ENCODE data around the gene ECT2L. TPM values are rescaled to one million over a fixed set of nuclear protein-coding genes. Genes with fewer than 3 reads are reported as not detected.

Gene ECT2L
- total RNA-seq, 5 donors from 2014 or later (not counting 1 experiment from before 2014, with no cell fraction given), result 0.06 TPM; not detected in 3

DNA sequence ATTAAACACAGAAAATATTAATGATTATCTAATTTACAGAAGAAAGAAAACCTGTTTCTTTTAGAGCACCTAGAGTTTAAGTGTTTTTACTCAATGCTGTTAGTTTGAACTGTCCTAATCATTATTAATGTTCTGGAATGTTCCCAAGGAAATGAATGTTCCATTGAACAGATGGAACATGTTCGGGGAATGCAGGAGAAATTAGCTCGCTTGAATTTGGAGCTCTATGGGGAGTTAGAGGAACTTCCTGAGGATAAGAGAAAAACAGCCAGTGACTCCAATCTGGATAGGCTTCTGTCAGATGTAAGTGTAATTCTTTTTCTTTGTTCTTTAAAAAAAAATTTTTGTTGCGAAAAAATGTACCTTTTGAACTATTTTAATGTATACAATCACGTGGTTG is 10.8 kb upstream of the ECT2L start:
- POLR2A ChIA-PET, result interaction anchor here in 1 of 2 donors (0.6 to 0.7 kb wide), 2 partner anchors 22 to 56 kb away, joined by 3 to 7 read pairs; no protein-coding TSS in a partner anchor
- H3K9me3 Mint-ChIP-seq, result no peaks in the 10 kb centered on the region
- H3K27me3 ChIP-seq (replicated peaks in 1 of 2; ENCODE audit: control insufficient read depth in 2 of 2, extremely low read depth in 1 of 2, insufficient read depth in 2 of 2, low read length in 1 of 2), result no peaks in the 10 kb centered on the region
- DNase-seq, result no peak
- H3K9me3 ChIP-seq, result no peaks in the 10 kb centered on the region
- no peak overlapping the region for H3K27ac Mint-ChIP-seq
- no peaks in the 10 kb centered on the region for H3K4me1 ChIP-seq (ENCODE audit: control insufficient read depth in 1 of 2, extremely low read depth in 1 of 2, insufficient read depth in 2 of 2, low read length in 2 of 2)
- CTCF ChIA-PET, result interaction anchor here in 1 of 2 donors (0.6 kb wide), 1 partner anchor 46 kb away, joined by 3 read pairs; no protein-coding TSS in a partner anchor
- H3K4me1 Mint-ChIP-seq, result peaks cover 7 to 11% (median 7%) of the 10 kb centered on the region in 3 donors
- peaks cover 56% of the 10 kb centered on the region for H3K36me3 Mint-ChIP-seq
- no peak overlapping the region for H3K27ac ChIP-seq (ENCODE audit: low read length)
- peaks cover 4 to 60% of the 10 kb centered on the region in 2 donors for H3K36me3 ChIP-seq (ENCODE audit: control insufficient read depth in 2 of 2, extremely low read depth in 1 of 2, insufficient read depth in 1 of 2, low read length in 1 of 2)
- ATAC-seq (replicated peaks in 1 of 4), result no peak
- H3K4me3 Mint-ChIP-seq, result no peak overlapping the region
- H3K27me3 Mint-ChIP-seq, result no peaks in the 10 kb centered on the region
- no peak overlapping the region for H3K4me3 ChIP-seq (ENCODE audit: control insufficient read depth in 1 of 2, extremely low read depth in 1 of 2, low read length in 1 of 2)
- 94% methylated on average over 2 of the region's 4 CpGs for WGBS (ENCODE audit: insufficient coverage)

DNA sequence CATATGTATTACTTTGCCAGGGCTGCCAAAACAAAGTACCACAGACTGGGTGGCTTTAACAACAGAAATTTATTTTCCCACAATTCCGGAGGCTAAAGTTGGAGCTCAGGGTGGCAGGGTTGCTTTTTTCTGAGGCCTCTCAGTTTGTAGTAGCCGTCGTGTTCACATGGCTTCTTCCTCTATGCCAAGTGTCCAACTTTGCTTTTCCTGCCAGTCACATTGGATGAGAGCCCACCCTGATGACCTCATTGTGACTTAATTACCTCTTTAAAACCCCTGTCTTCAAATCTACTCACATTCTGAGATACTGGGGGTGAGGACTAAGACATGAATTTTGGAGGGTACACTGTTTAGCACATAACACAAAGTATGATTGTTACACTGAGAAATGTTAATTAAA is 9.9 kb upstream of the ECT2L start:
- no peaks in the 10 kb centered on the region for H3K4me1 ChIP-seq (ENCODE audit: control insufficient read depth in 1 of 2, extremely low read depth in 1 of 2, insufficient read depth in 2 of 2, low read length in 2 of 2)
- H3K27me3 Mint-ChIP-seq, result peaks cover 0 to 1% of the 10 kb centered on the region in 2 donors
- H3K27me3 ChIP-seq (replicated peaks in 1 of 2; ENCODE audit: control insufficient read depth in 2 of 2, extremely low read depth in 1 of 2, insufficient read depth in 2 of 2, low read length in 1 of 2), result no peaks in the 10 kb centered on the region
- H3K27ac Mint-ChIP-seq, result no peak overlapping the region
- ATAC-seq (replicated peaks in 1 of 4) (no peak), DNase-seq (no peak)
- no peaks in the 10 kb centered on the region for H3K9me3 Mint-ChIP-seq
- H3K9me3 ChIP-seq, result no peaks in the 10 kb centered on the region
- peaks cover 61% of the 10 kb centered on the region for H3K36me3 Mint-ChIP-seq
- H3K27ac ChIP-seq (ENCODE audit: low read length), result no peak overlapping the region
- no peak overlapping the region for H3K4me3 ChIP-seq (ENCODE audit: control insufficient read depth in 1 of 2, extremely low read depth in 1 of 2, low read length in 1 of 2)
- no peak overlapping the region for H3K4me3 Mint-ChIP-seq
- 100% methylated on average over 1 of the region's 3 CpGs for WGBS (ENCODE audit: insufficient coverage)
- peaks cover 7 to 11% (median 7%) of the 10 kb centered on the region in 3 donors for H3K4me1 Mint-ChIP-seq
- CTCF ChIA-PET, result no interaction called here
- POLR2A ChIA-PET, result interaction anchor here in 1 of 2 donors (0.6 kb wide), 1 partner anchor 64 kb away, joined by 3 read pairs; no protein-coding TSS in a partner anchor
- peaks cover 4 to 62% of the 10 kb centered on the region in 2 donors for H3K36me3 ChIP-seq (ENCODE audit: control insufficient read depth in 2 of 2, extremely low read depth in 1 of 2, insufficient read depth in 1 of 2, low read length in 1 of 2)

DNA sequence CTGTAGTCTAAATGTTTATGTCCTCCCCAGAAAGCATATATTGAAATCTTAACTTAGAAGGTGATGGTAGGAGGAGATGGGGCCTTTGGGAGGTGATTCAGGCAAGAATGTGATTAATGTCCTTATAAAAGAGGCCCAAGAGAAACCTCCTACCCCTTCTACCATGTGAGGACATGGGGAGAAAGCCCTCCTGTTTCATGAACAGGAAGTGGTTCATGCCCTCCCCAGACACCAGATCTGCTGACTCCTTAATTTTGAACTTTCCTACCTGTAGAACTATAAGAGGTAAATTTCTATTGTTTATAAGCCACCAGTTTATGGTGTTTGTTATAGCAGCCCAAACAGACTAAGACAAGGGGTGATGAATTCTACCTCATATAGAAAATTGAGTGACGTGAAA is 8.7 kb upstream of the ECT2L start:
- DNase-seq, result no peak
- ChIA-PET CTCF (interaction anchor here (0.6 kb wide), 3 partner anchors 95 to 801 kb away, joined by 3 to 7 read pairs (median 3); no protein-coding TSS in a partner anchor), POLR2A (interaction anchor here in 1 of 2 donors (0.5 kb wide), 1 partner anchor 271 kb away, joined by 3 read pairs; no protein-coding TSS in a partner anchor)
- WGBS (ENCODE audit: insufficient coverage), result no CpG with 5 or more reads among the region's 1 CpG
- Histone ChIP-seq H3K4me3 (ENCODE audit: control insufficient read depth in 1 of 2, extremely low read depth in 1 of 2, low read length in 1 of 2) (no peak overlapping the region), H3K36me3 (ENCODE audit: control insufficient read depth in 2 of 2, extremely low read depth in 1 of 2, insufficient read depth in 1 of 2, low read length in 1 of 2) (peaks cover 4 to 61% of the 10 kb centered on the region in 2 donors), H3K27ac (ENCODE audit: low read length) (no peak overlapping the region), H3K27me3 (replicated peaks in 1 of 2; ENCODE audit: control insufficient read depth in 2 of 2, extremely low read depth in 1 of 2, insufficient read depth in 2 of 2, low read length in 1 of 2) (no peaks in the 10 kb centered on the region), H3K9me3 (no peaks in the 10 kb centered on the region), H3K4me1 (ENCODE audit: control insufficient read depth in 1 of 2, extremely low read depth in 1 of 2, insufficient read depth in 2 of 2, low read length in 2 of 2) (no peaks in the 10 kb centered on the region)
- H3K4me3 Mint-ChIP-seq, result no peak overlapping the region
- peaks cover 0 to 1% of the 10 kb centered on the region in 2 donors for H3K27me3 Mint-ChIP-seq
- H3K9me3 Mint-ChIP-seq, result no peaks in the 10 kb centered on the region
- peak overlapping the region in 1 of 2 donors; percentile 12 for H3K27ac Mint-ChIP-seq
- peaks cover 5 to 7% (median 7%) of the 10 kb centered on the region in 3 donors for H3K4me1 Mint-ChIP-seq
- H3K36me3 Mint-ChIP-seq, result peaks cover 61% of the 10 kb centered on the region
- ATAC-seq (replicated peaks in 1 of 4), result no peak

DNA sequence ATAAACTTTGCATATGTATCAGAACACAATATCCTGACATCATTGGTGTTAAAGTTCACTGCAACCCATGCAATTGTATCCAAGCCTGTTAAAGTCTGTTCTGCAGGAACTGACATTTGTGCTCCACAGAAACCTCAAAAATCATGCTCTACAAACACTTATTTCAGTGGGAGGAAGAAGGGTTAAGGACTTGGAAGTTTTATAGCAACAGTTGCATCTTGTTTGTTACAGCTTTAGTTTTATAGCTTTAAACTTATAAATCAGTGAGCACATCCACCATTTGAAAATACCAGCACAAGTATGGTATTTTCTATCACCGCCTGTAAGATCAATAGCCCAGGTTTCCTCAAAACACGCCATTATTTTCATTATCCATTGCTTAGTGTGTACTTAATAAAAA is 884 bp downstream of the ECT2L start:
- Mint-ChIP-seq H3K27me3 (peaks cover 5 to 17% of the 10 kb centered on the region in 2 donors), H3K36me3 (peaks cover 24% of the 10 kb centered on the region), H3K9me3 (no peaks in the 10 kb centered on the region), H3K4me1 (peaks cover 0 to 4% (median 3%) of the 10 kb centered on the region in 3 donors), H3K27ac (no peak overlapping the region), H3K4me3 (no peak overlapping the region)
- POLR2A ChIA-PET, result interaction anchor here in 1 of 2 donors (0.6 kb wide), 1 partner anchor 644 kb away, joined by 3 read pairs; no protein-coding TSS in a partner anchor
- CTCF ChIA-PET, result no interaction called here
- Histone ChIP-seq H3K4me3 (ENCODE audit: control insufficient read depth in 1 of 2, extremely low read depth in 1 of 2, low read length in 1 of 2) (no peak overlapping the region), H3K27ac (ENCODE audit: low read length) (no peak overlapping the region), H3K9me3 (no peaks in the 10 kb centered on the region), H3K27me3 (replicated peaks in 1 of 2; ENCODE audit: control insufficient read depth in 2 of 2, extremely low read depth in 1 of 2, insufficient read depth in 2 of 2, low read length in 1 of 2) (peaks cover 3% of the 10 kb centered on the region in 2 experiments), H3K36me3 (ENCODE audit: control insufficient read depth in 2 of 2, extremely low read depth in 1 of 2, insufficient read depth in 1 of 2, low read length in 1 of 2) (peaks cover 0 to 8% of the 10 kb centered on the region in 2 donors), H3K4me1 (ENCODE audit: control insufficient read depth in 1 of 2, extremely low read depth in 1 of 2, insufficient read depth in 2 of 2, low read length in 2 of 2) (no peaks in the 10 kb centered on the region)
- DNase-seq, result no peak
- WGBS (ENCODE audit: insufficient coverage), result no CpG with 5 or more reads among the region's 2 CpGs
- ATAC-seq (replicated peaks in 1 of 4), result no peak

DNA sequence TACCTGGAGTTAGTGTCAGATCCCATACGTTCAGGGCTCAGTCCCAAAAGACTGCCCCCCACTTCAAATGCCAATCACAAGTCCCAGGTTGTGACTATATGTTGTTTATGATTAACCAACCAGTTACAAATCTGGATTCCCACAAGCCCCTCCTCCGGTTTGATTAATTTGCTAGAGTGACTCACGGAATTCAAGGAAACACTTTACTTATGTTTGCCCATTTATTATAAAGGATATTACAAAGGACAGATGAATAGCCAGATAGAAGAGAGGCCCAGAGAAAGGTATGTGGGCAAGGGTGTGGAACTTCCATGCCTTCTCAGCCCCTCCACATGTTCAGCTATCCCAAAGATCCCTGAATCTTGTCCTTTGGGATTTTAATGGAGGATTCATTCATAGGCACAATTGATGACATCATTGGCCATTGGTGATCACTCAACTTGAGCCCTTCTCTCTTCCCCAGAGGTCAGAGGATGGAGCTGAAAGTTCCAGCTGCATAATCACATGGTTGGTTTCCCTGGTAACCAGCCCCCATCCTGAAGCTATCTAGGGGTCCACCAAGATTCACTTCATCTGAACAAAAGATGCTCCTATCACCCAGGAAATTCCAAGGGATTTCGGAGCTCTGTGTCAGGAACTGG is 2.0 kb downstream of the ECT2L start:
- Histone ChIP-seq H3K9me3 (no peaks in the 10 kb centered on the region), H3K27ac (ENCODE audit: low read length) (no peak overlapping the region), H3K27me3 (replicated peaks in 1 of 2; ENCODE audit: control insufficient read depth in 2 of 2, extremely low read depth in 1 of 2, insufficient read depth in 2 of 2, low read length in 1 of 2) (peaks cover 3% of the 10 kb centered on the region in 2 experiments), H3K4me1 (ENCODE audit: control insufficient read depth in 1 of 2, extremely low read depth in 1 of 2, insufficient read depth in 2 of 2, low read length in 2 of 2) (no peaks in the 10 kb centered on the region), H3K4me3 (ENCODE audit: control insufficient read depth in 1 of 2, extremely low read depth in 1 of 2, low read length in 1 of 2) (no peak overlapping the region), H3K36me3 (ENCODE audit: control insufficient read depth in 2 of 2, extremely low read depth in 1 of 2, insufficient read depth in 1 of 2, low read length in 1 of 2) (peaks cover 0 to 1% of the 10 kb centered on the region in 2 donors)
- DNase-seq (no peak), ATAC-seq (replicated peaks in 1 of 4) (no peak)
- peaks cover 5 to 17% of the 10 kb centered on the region in 2 donors for H3K27me3 Mint-ChIP-seq
- peaks cover 0 to 4% (median 3%) of the 10 kb centered on the region in 3 donors for H3K4me1 Mint-ChIP-seq
- peaks cover 12% of the 10 kb centered on the region for H3K36me3 Mint-ChIP-seq
- WGBS (ENCODE audit: insufficient coverage), result no CpG with 5 or more reads among the region's 4 CpGs
- ChIA-PET CTCF (interaction anchor here in 1 of 2 donors (0.5 kb wide), 1 partner anchor 21 kb away, joined by 3 read pairs; no protein-coding TSS in a partner anchor), POLR2A (no interaction called here)
- H3K9me3 Mint-ChIP-seq, result no peaks in the 10 kb centered on the region
- H3K27ac Mint-ChIP-seq, result no peak overlapping the region
- no peak overlapping the region for H3K4me3 Mint-ChIP-seq

DNA sequence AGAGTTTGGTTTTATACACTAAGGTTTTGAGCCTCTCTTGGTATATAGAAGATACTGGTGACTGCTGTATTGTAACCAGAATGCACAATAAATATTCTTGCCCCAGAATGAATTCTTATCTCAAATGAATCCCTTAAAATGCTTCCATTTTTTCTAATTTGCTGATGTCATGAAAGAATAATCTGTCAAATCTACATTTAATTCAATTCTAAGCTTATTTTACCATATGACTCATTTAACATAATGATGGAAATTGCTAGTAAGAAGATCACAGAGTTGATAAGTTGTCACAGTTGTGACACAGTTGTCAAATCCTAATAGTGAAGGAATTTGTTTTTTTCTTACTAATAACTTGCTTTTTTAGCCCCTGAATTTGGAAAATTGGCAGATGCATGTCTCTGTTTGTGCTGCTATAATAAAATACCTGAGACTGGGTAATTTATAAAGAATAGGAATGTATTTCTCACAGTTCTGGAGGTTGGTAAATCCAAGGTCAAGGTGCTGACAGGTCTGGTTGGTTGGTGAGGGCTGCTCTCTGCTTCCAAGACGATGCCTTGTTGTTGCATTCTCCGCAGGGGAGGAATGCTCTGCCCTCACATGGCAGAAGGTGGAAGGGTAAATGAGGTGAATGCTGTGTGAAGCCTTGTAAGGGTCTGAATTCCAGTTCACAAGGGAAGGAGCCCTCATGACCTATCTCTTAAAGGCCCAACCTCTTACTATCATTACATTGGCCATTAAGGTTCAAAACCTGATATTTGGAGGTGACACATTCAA is 4.7 kb downstream of the ECT2L start:
- Mint-ChIP-seq H3K4me1 (peaks cover 0 to under 1% (median 0%) of the 10 kb centered on the region in 3 donors), H3K27ac (no peak overlapping the region), H3K27me3 (peaks cover 5 to 22% of the 10 kb centered on the region in 2 donors), H3K4me3 (no peak overlapping the region), H3K36me3 (no peaks in the 10 kb centered on the region), H3K9me3 (no peaks in the 10 kb centered on the region)
- H3K27ac ChIP-seq (ENCODE audit: low read length), result no peak overlapping the region
- H3K9me3 ChIP-seq, result no peaks in the 10 kb centered on the region
- no peak overlapping the region for H3K4me3 ChIP-seq (ENCODE audit: control insufficient read depth in 1 of 2, extremely low read depth in 1 of 2, low read length in 1 of 2)
- peaks cover 2 to 3% of the 10 kb centered on the region in 2 experiments for H3K27me3 ChIP-seq (replicated peaks in 1 of 2; ENCODE audit: control insufficient read depth in 2 of 2, extremely low read depth in 1 of 2, insufficient read depth in 2 of 2, low read length in 1 of 2)
- DNase-seq (no peak), ATAC-seq (replicated peaks in 1 of 4) (no peak)
- POLR2A ChIA-PET, result no interaction called here
- no CpG with 5 or more reads among the region's 2 CpGs for WGBS (ENCODE audit: insufficient coverage)
- no peaks in the 10 kb centered on the region for H3K4me1 ChIP-seq (ENCODE audit: control insufficient read depth in 1 of 2, extremely low read depth in 1 of 2, insufficient read depth in 2 of 2, low read length in 2 of 2)
- H3K36me3 ChIP-seq (ENCODE audit: control insufficient read depth in 2 of 2, extremely low read depth in 1 of 2, insufficient read depth in 1 of 2, low read length in 1 of 2), result no peaks in the 10 kb centered on the region
- CTCF ChIA-PET, result interaction anchor here in 1 of 2 donors (1.0 kb wide), 1 partner anchor 15 kb away, joined by 3 read pairs; no protein-coding TSS in a partner anchor
